8988T (cell line): ENCODE measurements around the gene FCGR3A.
"Not testable (repeated sequence)": the region's sequence is repeated elsewhere in the genome, so short reads cannot be mapped to it uniquely, and the experiment has no call there.

Experiments
- DNase-seq: peaks from one replicate; pipeline ENCODE4 v3.0.0; 2011

FCGR3A gene

DNA sequence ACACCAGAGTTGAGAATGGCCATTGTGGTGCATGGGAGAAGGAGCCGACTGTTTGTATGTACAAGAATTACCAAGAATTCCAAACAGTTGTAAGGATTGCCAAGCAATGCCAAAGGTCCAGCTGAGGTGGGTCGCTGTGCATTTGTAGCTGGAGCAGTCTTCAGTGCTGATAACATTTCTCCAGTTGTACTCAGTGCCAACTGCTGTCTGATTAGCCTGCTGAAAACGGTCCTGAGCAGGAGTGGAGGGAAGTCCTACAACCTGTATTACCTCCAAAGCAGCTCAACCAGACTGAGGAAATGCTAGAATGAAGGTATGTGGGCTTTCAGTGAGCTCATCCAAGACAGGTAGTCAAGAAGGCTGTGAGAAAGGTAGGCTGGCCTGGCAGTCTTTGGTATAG, 6.5 kb upstream of the FCGR3A start:
- not testable (repeated sequence) for DNase-seq

DNA sequence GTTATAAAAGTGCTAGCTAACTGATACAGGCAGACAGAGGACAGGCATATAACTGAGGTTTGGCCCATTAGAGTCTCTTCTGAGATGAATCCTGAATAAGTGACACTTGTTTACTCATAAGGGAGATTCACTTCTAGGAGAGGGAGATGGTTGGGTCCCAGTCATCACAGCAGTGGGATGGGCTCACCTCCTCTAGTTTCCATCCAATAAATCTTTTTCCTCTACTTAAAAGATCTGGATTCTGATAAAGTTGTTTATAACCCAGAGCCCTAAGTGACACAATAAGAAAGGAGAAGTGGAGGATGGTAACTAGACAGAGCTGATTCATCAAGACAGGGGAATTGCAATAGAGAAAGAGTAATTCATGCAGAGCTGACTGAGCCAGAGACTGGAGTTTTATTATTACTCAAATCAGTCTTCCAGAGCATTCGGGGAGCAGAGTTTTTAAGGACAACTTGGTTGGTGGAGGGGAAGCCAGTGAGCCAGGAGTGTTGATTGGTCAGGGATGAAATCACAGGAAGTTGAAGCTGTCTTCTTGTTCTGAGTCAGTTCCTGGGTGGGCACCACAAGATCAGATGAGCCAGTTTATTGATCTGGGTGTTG, 5.3 kb upstream of the FCGR3A start:
- DNase-seq, result not testable (repeated sequence)

DNA sequence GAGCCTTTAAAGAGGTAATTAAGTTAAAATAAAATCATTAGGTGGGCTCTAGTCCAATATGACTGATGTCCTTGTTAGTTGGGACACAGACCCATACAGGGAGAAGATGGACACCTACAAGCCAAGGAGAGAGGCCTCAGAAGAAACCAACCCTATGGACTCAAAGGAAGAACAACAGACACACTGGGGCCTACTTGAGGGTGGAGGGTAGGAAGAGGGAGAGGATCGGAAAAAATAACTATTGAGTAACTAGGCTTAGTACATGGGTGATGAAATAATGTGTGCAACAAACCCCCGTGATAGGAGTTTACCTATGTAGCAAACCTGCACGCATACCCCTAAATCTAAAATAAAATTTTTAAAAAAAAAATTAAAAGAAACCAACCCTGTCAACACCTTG, 4.7 kb upstream of the FCGR3A start:
- not testable (repeated sequence) for DNase-seq

DNA sequence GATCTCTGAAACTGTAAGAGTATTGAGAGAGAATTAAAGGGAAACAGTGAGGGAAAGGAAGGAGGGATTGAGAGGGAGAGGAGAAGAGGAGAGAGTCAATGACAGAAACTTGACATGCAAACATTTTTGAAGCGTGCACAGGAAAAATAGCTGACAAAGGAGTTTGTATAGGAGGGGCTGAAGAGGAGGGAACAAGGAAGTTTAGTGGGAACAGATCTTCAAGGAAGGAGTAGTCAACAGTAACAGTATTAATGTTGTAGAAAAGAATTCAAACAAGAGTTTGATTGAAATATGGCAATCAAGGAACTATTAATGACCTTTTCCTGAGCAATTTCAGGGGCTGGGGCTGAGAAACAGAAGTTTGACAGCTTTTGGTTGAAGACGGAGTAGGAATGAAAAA, 4.0 kb upstream of the FCGR3A start:
- DNase-seq, result not testable (repeated sequence)

DNA sequence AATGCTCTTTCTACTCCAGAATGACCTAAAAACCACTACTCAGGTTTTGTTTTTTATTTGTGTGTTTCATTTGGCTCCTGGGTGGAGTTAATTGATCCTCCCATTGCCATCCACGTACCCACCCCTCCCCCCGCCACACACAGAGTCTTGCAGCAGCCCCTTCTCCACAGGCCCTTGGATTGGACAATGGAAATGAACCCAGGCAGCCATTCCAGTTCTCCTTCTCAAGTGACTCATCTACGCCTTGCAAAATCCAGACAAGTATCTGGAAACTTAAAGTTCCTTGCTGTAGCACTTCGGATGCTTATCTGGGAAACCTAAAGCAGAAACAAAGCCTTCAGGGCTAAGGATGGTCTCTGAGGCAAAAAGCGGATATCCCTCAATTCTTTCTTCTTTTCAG, 1.3 kb upstream of the FCGR3A start:
- not testable (repeated sequence) for DNase-seq

GRCh38 chr1:161548749-161549406, 740 bp downstream of the FCGR3A start:
- not testable (repeated sequence) for DNase-seq

DNA sequence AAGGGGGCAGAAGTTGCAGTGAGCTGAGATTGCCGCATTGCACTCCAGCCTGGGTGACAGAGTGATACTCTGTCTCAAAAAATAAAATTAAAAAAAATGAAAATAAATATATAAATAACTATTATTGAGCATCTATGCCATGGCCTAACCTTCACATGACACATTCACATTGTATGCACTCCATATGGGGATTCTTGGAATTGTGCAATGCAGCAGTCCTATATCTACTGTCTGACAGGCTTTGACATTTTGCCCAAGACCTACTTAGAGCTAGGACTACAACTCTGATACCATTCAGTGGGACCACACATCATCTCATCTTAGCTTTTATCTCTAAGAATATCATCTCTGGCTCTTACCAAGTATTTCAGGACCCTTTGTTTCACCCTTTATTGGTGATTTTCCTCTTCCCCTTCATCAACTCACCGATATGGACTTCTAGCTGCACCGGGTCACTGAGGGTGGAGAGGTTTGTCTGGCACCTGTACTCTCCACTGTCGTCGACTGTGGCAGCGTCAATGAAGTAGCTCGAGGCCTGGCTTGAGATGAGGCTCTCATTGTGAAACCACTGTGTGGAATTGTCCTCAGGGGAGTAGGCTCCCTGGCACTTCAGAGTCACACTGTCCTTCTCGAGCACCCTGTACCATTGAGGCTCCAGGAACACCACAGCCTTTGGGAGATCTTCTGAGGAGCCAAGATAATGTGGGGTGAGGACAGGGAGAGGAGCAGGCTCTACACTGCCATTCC, 1.4 kb downstream of the FCGR3A start:
- not testable (repeated sequence) for DNase-seq

DNA sequence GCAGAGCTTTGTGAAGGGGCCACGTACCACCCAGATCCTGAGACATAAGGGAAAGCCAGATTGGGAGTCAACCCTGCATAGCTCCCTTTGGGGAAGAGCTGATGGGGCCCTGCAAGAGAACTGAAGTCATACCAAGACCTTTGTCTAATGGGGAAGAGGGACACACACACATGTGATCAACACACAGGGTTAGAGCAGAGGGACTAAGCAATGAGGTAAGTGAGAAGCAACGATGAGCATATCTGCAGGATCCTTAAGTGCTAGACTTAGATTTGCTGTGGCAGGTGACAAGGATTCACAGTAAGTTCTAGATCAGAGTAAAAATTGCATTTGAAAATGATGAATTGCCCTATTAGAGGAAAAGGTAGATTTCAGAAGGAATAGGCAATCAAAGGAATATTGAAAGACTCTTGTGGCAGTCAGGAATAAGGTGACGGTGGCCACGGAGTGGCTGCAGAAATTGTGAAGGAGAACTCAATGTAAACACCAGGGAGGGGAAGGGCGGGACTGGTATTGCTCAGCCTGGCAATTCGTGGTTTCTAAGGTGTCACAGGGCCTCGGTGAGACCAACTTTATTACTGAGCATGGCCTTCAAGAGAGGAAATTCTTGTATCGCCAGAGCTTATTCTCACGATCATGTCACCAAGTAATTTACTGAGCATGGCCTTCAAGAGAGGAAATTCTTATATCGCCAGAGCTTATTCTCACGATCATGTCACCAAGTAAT, 4.5 kb downstream of the FCGR3A start:
- DNase-seq, result not testable (repeated sequence)

DNA sequence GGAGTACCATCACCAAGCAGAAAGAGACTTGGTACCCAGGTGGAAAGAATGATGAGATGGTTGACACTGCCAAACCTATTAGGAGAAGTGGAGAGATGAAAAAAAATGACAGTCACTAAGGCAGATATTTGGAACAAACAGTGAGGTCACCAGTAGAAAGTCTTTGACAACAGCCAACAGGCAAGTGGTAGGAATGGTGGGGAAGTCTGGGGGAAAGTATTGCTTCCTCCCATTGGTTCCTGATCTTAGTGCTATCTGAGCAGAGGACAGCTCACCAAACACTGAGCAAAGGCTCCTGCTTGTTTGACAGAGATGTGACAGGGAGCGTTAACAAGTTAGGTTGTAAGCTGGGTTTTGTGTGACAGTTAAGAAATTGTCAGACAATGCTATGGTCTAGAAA, 6.5 kb downstream of the FCGR3A start:
- not testable (repeated sequence) for DNase-seq

DNA sequence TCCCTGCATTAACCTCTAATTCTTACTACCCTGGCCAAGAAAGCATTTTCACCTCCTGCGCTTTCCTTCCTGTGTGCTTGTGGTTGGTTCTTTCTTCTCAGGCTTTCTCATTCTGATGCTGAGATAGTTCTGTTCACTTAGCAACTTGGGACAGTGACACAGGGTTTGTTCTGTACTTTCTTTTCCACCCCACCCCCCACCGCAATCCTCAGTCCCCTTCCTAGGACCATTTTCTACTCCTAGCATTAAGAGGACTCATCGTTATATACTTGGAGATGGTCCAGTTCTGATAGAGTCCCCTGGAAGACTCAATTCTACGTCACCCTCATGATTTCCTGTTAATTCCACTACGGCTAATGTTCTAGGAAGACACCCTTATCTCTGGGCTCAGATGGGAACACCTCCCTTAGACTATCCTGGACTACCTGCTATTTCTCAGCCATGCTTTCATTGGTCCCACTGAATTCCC, 7.5 kb downstream of the FCGR3A start:
- not testable (repeated sequence) for DNase-seq

GRCh38 chr1:161540570-161540960, 9.1 kb downstream of the FCGR3A start:
- not testable (repeated sequence) for DNase-seq

DNA sequence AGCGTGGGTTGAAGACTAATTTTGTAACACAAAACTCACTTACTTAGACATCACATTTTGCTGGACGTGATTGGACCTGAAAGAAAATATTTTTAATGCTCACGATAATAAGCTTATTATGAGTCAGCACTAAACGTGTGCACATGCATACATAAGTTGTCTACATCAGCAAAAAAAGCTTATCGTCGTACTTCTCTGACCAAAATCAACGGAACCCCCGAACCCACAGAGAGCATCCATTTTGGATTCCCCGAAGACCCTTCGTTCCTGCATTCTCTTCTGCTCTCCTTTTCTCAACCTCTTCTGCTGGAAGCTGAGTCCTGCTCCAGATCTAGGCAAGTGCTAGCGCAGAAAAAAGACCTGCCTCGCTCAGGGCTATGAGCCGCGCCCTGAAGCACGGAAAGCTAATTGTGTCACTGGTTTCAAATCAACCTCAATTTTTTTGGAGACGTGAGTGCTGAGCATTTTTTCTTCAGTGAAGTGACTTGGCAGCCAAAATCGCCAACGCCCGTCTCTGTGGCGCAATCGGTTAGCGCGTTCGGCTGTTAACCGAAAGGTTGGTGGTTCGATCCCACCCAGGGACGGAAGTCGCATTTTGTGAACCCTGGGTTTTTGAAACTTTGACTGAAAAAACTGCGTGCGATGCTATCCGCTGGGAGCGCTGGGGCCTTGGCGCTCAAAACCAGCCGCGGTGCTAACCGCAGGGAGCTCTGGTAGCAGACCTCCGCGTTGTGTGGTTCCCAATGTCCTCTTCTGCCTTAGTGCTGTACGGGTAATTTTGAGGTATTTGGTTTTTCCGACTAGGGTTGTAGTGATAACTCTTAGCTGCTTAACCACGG, 9.7 kb downstream of the FCGR3A start:
- not testable (repeated sequence) for DNase-seq

DNA sequence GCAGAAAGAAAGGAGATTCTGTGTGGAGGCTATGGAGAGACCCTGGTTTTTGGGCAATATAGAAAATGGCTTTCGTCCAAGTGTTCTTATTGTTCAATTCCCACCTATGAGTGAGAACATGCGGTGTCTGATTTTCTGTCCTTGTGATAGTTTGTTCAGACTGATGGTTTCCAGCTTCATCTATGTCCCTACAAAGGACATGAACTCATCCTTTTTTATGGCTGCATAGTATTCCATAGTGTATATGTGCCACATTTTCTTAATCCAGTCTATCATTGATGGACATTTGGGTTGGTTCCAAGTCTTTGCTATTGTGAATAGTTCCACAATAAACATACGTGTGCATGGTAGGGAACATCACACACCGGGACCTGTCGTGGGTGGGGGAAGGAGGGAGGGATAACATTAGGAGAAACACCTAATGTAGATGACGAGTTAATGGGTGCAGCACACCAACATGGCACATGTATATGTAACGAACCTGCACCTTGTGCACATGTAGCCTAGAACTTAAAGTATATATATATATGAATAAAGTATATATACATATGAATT, 10.6 kb downstream of the FCGR3A start:
- not testable (repeated sequence) for DNase-seq

DNA sequence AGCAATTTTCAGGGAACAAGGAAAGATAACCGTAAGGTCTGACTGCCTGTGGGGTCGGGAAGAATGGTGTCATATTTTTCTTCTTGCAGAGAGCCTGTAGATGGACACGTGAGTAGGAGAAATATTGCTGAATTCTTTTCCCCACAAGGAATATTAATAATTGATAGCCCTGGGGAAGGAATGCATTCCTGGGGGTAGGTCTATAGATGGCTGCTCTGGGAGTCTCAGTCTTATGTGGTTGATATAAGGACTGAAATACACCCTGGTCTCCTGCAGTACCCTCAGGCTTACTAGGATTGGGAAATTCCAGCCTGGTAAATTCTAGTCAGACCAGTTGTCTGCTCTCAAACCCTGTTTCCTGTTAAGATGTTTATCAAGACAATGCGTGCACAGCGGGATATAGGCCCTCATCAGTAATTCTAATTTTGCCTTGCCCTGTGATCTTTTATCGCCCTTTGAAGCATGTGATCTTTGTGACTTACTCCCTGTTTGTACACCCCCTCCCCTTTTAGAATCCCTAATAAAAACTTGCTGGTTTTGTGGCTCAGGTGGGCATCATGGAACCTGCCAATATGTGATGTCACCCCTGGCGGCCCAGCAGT, 12.4 kb downstream of the FCGR3A start:
- not testable (repeated sequence) for DNase-seq

GRCh38 chr1:161532644-161533567, 16.7 kb downstream of the FCGR3A start:
- not testable (repeated sequence) for DNase-seq

DNA sequence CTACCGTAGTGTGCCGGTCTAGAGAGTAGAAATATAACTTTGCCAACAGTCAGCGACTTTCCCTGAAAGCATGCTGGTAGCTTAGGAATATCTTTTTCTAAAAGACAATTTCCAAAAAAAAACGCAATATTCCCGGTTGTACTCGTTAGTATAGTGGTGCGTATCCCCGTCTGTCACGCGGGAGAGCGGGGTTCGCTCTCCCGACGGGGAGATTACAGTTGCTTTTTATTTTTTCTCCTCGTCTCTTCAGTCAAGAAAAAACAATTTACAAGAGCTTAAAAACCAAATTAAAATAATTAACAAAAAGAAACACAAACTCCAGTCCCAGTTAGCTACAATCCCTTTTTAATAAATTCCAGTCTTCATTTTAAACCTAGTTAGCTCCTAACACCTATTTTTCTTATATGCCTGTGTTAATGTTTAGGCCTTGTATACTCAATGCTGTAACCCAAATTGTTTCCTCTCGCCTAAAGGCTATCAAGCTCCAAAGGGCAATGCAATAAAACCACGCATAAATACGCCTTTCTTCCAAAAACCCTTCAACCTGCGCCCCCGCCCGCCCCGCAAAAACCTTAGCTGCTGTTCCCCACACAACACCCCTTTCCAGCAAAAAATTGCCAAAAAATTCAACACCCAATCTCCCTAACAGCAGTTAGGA, 17.5 kb downstream of the FCGR3A start:
- no peak for DNase-seq

GRCh38 chr1:161530671-161531641, 18.7 kb downstream of the FCGR3A start:
- peak; percentile 25 for DNase-seq

DNA sequence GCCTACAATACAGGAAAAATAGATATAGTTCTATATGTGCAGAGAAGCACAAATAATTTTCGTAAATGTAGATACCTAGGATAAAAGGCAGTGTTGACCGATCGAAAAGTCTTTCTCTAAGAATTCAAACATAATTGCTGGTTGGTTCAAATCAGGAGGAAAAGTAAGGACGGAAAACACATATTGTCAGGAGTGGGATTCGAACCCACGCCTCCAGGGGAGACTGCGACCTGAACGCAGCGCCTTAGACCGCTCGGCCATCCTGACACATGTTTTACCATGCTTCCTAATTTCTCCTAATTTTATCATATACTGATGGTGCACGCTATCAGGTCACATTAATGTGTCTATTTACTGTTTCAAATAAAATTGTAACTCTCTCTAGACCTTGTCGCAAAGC, 19.5 kb downstream of the FCGR3A start:
- not testable (repeated sequence) for DNase-seq
